Measurements from ENCODE around the gene SLC6A12. TPM values are rescaled to one million over a fixed set of nuclear protein-coding genes. Genes with fewer than 3 reads are reported as not detected.

The SLC6A12 gene
- total RNA-seq, result not detected in 2 replicates

GRCh38 chr12:214003-214741, at the start of gene SLC6A12:
Gene SLC6A12, minus strand, starts transcription at chr12:214157. Its CDS starts 4,171 bp downstream, at chr12:209986.
- Mint-ChIP-seq H3K27me3 (ENCODE audit: insufficient read depth) (peaks cover 2% of the 10 kb centered on the region), H3K4me3 (no peak within 1 kb of the TSS), H3K36me3 (ENCODE audit: low read depth) (no peaks in the 10 kb centered on the region), H3K9me3 (no peaks in the 10 kb centered on the region), H3K4me1 (ENCODE audit: low read depth) (no peaks in the 10 kb centered on the region), H3K27ac (no peak within 1 kb of the TSS)
- intact Hi-C loops (cut with micrococcal nuclease), result no loop called here
- DNase-seq (ENCODE audit: low spot score), result no peak

GRCh38 chr12:263574-263973, 49.6 kb upstream of the SLC6A12 start:
- H3K27ac Mint-ChIP-seq, result no peak overlapping the region
- no peaks in the 10 kb centered on the region for H3K9me3 Mint-ChIP-seq
- peaks cover 12% of the 10 kb centered on the region for H3K27me3 Mint-ChIP-seq (ENCODE audit: insufficient read depth)
- no peaks in the 10 kb centered on the region for H3K36me3 Mint-ChIP-seq (ENCODE audit: low read depth)
- H3K4me1 Mint-ChIP-seq (ENCODE audit: low read depth), result no peaks in the 10 kb centered on the region
- intact Hi-C loops (cut with micrococcal nuclease), result no loop called here
- DNase-seq (ENCODE audit: low spot score), result no peak
- no peak overlapping the region for H3K4me3 Mint-ChIP-seq

GRCh38 chr12:262817-263216, 48.9 kb upstream of the SLC6A12 start, which contains the start of gene SLC6A13:
Gene SLC6A13, minus strand, starts transcription at chr12:262836. Its CDS starts 2,784 bp downstream, at chr12:260052.
- Mint-ChIP-seq H3K9me3 (no peaks in the 10 kb centered on the region), H3K27ac (no peak within 1 kb of the TSS)

GRCh38 chr12:262113-262512, 48.2 kb upstream of the SLC6A12 start:
- no peak for DNase-seq (ENCODE audit: low spot score)
- no peaks in the 10 kb centered on the region for H3K4me1 Mint-ChIP-seq (ENCODE audit: low read depth)

More at GRCh38 chr12:262817-263216, 48.9 kb upstream of the SLC6A12 start, which contains the start of gene SLC6A13:
- Mint-ChIP-seq H3K36me3 (ENCODE audit: low read depth) (no peaks in the 10 kb centered on the region), H3K4me1 (ENCODE audit: low read depth) (no peaks in the 10 kb centered on the region), H3K27me3 (ENCODE audit: insufficient read depth) (peaks cover 13% of the 10 kb centered on the region), H3K4me3 (no peak within 1 kb of the TSS)
- no peak for DNase-seq (ENCODE audit: low spot score)
- intact Hi-C loops (cut with micrococcal nuclease), result no loop called here

GRCh38 chr12:257521-258321, 43.8 kb upstream of the SLC6A12 start:
- Mint-ChIP-seq H3K9me3 (no peaks in the 10 kb centered on the region), H3K36me3 (ENCODE audit: low read depth) (no peaks in the 10 kb centered on the region), H3K27ac (no peak overlapping the region), H3K4me1 (ENCODE audit: low read depth) (no peaks in the 10 kb centered on the region), H3K4me3 (no peak overlapping the region), H3K27me3 (ENCODE audit: insufficient read depth) (peaks cover 5% of the 10 kb centered on the region)
- DNase-seq (ENCODE audit: low spot score), result no peak
- intact Hi-C loops (cut with micrococcal nuclease), result no loop called here

More at GRCh38 chr12:262113-262512, 48.2 kb upstream of the SLC6A12 start:
- Mint-ChIP-seq H3K27me3 (ENCODE audit: insufficient read depth) (peaks cover 13% of the 10 kb centered on the region), H3K4me3 (no peak overlapping the region), H3K36me3 (ENCODE audit: low read depth) (no peaks in the 10 kb centered on the region), H3K27ac (no peak overlapping the region), H3K9me3 (no peaks in the 10 kb centered on the region)
- intact Hi-C loops (cut with micrococcal nuclease), result no loop called here

- H3K4me3 Mint-ChIP-seq, result no peak overlapping the region
- no peaks in the 10 kb centered on the region for H3K4me1 Mint-ChIP-seq (ENCODE audit: low read depth)
- H3K36me3 Mint-ChIP-seq (ENCODE audit: low read depth), result no peaks in the 10 kb centered on the region
- no peaks in the 10 kb centered on the region for H3K9me3 Mint-ChIP-seq
- H3K27me3 Mint-ChIP-seq (ENCODE audit: insufficient read depth), result peaks cover 9% of the 10 kb centered on the region
- H3K27ac Mint-ChIP-seq, result no peak overlapping the region
- no peak for DNase-seq (ENCODE audit: low spot score)
- intact Hi-C loops (cut with micrococcal nuclease), result no loop called here
Measured at GRCh38 chr12:256958-257357, 43.0 kb upstream of the SLC6A12 start.

- H3K9me3 Mint-ChIP-seq, result no peaks in the 10 kb centered on the region
- DNase-seq (ENCODE audit: low spot score), result no peak
- no peaks in the 10 kb centered on the region for H3K36me3 Mint-ChIP-seq (ENCODE audit: low read depth)
- peaks cover 9% of the 10 kb centered on the region for H3K27me3 Mint-ChIP-seq (ENCODE audit: insufficient read depth)
- H3K27ac Mint-ChIP-seq, result no peak overlapping the region
- no peaks in the 10 kb centered on the region for H3K4me1 Mint-ChIP-seq (ENCODE audit: low read depth)
- H3K4me3 Mint-ChIP-seq, result no peak overlapping the region
- intact Hi-C loops (cut with micrococcal nuclease), result no loop called here
Measured at GRCh38 chr12:256225-256624, 42.3 kb upstream of the SLC6A12 start.

GRCh38 chr12:254912-255311, 41.0 kb upstream of the SLC6A12 start:
- no peak overlapping the region for H3K27ac Mint-ChIP-seq
- no peak overlapping the region for H3K4me3 Mint-ChIP-seq
- H3K4me1 Mint-ChIP-seq (ENCODE audit: low read depth), result no peaks in the 10 kb centered on the region
- no peaks in the 10 kb centered on the region for H3K9me3 Mint-ChIP-seq
- H3K36me3 Mint-ChIP-seq (ENCODE audit: low read depth), result no peaks in the 10 kb centered on the region
- peaks cover 9% of the 10 kb centered on the region for H3K27me3 Mint-ChIP-seq (ENCODE audit: insufficient read depth)
- no peak for DNase-seq (ENCODE audit: low spot score)
- intact Hi-C loops (cut with micrococcal nuclease), result no loop called here

GRCh38 chr12:254039-254438, 40.1 kb upstream of the SLC6A12 start:
- Mint-ChIP-seq H3K4me1 (ENCODE audit: low read depth) (no peaks in the 10 kb centered on the region), H3K9me3 (no peaks in the 10 kb centered on the region), H3K27ac (no peak overlapping the region), H3K27me3 (ENCODE audit: insufficient read depth) (peaks cover 10% of the 10 kb centered on the region), H3K36me3 (ENCODE audit: low read depth) (no peaks in the 10 kb centered on the region), H3K4me3 (no peak overlapping the region)
- intact Hi-C loops (cut with micrococcal nuclease), result no loop called here
- DNase-seq (ENCODE audit: low spot score), result no peak

- peaks cover 10% of the 10 kb centered on the region for H3K27me3 Mint-ChIP-seq (ENCODE audit: insufficient read depth)
- H3K27ac Mint-ChIP-seq, result no peak overlapping the region
- intact Hi-C loops (cut with micrococcal nuclease), result no loop called here
- no peaks in the 10 kb centered on the region for H3K9me3 Mint-ChIP-seq
- H3K4me3 Mint-ChIP-seq, result no peak overlapping the region
- no peak for DNase-seq (ENCODE audit: low spot score)
- H3K36me3 Mint-ChIP-seq (ENCODE audit: low read depth), result no peaks in the 10 kb centered on the region
- H3K4me1 Mint-ChIP-seq (ENCODE audit: low read depth), result no peaks in the 10 kb centered on the region
Measured at GRCh38 chr12:253116-253831, 39.3 kb upstream of the SLC6A12 start.

- H3K4me3 Mint-ChIP-seq, result no peak overlapping the region
- intact Hi-C loops (cut with micrococcal nuclease), result no loop called here
- H3K27me3 Mint-ChIP-seq (ENCODE audit: insufficient read depth), result peaks cover 10% of the 10 kb centered on the region
- no peak overlapping the region for H3K27ac Mint-ChIP-seq
- no peaks in the 10 kb centered on the region for H3K4me1 Mint-ChIP-seq (ENCODE audit: low read depth)
- H3K36me3 Mint-ChIP-seq (ENCODE audit: low read depth), result no peaks in the 10 kb centered on the region
- no peaks in the 10 kb centered on the region for H3K9me3 Mint-ChIP-seq
- no peak for DNase-seq (ENCODE audit: low spot score)
Measured at GRCh38 chr12:252636-253035, 38.7 kb upstream of the SLC6A12 start.

- H3K4me3 Mint-ChIP-seq, result no peak overlapping the region
Measured at GRCh38 chr12:247271-247670, 33.3 kb upstream of the SLC6A12 start.

GRCh38 chr12:243381-243780, 29.4 kb upstream of the SLC6A12 start:
- intact Hi-C loops (cut with micrococcal nuclease), result no loop called here
- no peak overlapping the region for H3K27ac Mint-ChIP-seq
- H3K27me3 Mint-ChIP-seq (ENCODE audit: insufficient read depth), result peaks cover 5% of the 10 kb centered on the region
- peaks cover 11% of the 10 kb centered on the region for H3K9me3 Mint-ChIP-seq
- DNase-seq (ENCODE audit: low spot score), result no peak
- no peak overlapping the region for H3K4me3 Mint-ChIP-seq
- H3K4me1 Mint-ChIP-seq (ENCODE audit: low read depth), result no peaks in the 10 kb centered on the region
- no peaks in the 10 kb centered on the region for H3K36me3 Mint-ChIP-seq (ENCODE audit: low read depth)

More at GRCh38 chr12:247271-247670, 33.3 kb upstream of the SLC6A12 start:
- H3K36me3 Mint-ChIP-seq (ENCODE audit: low read depth), result no peaks in the 10 kb centered on the region
- DNase-seq (ENCODE audit: low spot score), result no peak
- intact Hi-C loops (cut with micrococcal nuclease), result no loop called here
- no peak overlapping the region for H3K27ac Mint-ChIP-seq
- H3K4me1 Mint-ChIP-seq (ENCODE audit: low read depth), result no peaks in the 10 kb centered on the region
- H3K27me3 Mint-ChIP-seq (ENCODE audit: insufficient read depth), result peaks cover 9% of the 10 kb centered on the region
- peaks cover 11% of the 10 kb centered on the region for H3K9me3 Mint-ChIP-seq
